OCI-LY3 (cell line): ENCODE measurements around the gene ELK3.
"Not testable (repeated sequence)": the region's sequence is repeated elsewhere in the genome, so short reads cannot be mapped to it uniquely, and the experiment has no call there.

Experiments used
- H2AFZ ChIP-seq: fragments of 200-600, 300-600 bp; shearing (Covaris generic); 2 replicates; pipeline ENCODE4 v1.6.0; 2014; ENCODE audit warnings: antibody characterized with exemption, low read depth, low read length
- H3K27ac ChIP-seq: fragments of 200-600, 300-600 bp; sonication (generic); 2 replicates; pipeline ENCODE4 v1.5.1; 2014; ENCODE audit warnings: mild to moderate bottlenecking, low read length, moderate library complexity, mixed read lengths
- H3K27me3 ChIP-seq: fragments of 200-600, 300-600 bp; sonication (generic); 2 replicates; pipeline ENCODE4 v1.6.1; 2014; ENCODE audit warnings: low read depth, low read length, mixed read lengths
- H3K36me3 ChIP-seq: fragments of 200-600, 300-600 bp; sonication (generic); replicated peaks from 2 replicates; pipeline ENCODE3; 2014; ENCODE audit warnings: low read depth, low read length, mixed read lengths
- H3K4me1 ChIP-seq: fragments of 300-600, 200-600 bp; sonication (generic); 2 replicates; pipeline ENCODE4 v1.6.1; 2014; ENCODE audit warnings: low read length, mixed read lengths
- H3K4me2 ChIP-seq: fragments of 200-600, 300-600 bp; sonication (generic); 2 replicates; pipeline ENCODE4 v1.6.1; 2014; ENCODE audit warnings: low read length, mixed read lengths
- H3K4me3 ChIP-seq: fragments of 300-600, 200-600 bp; sonication (generic); 2 replicates; pipeline ENCODE4 v1.5.1; 2014; ENCODE audit warnings: antibody characterized with exemption, mild to moderate bottlenecking, low read length, moderate library complexity
- H3K79me2 ChIP-seq: fragments of 300-600, 200-600 bp; shearing (Covaris generic); 2 replicates; pipeline ENCODE4 v1.6.1; 2014; ENCODE audit warnings: mild to moderate bottlenecking, low read length, mixed read lengths
- H3K9ac ChIP-seq: fragments of 300-600, 200-600 bp; shearing (Covaris generic); 2 replicates; pipeline ENCODE4 v1.6.0; 2014; ENCODE audit warnings: mild to moderate bottlenecking, low read length, moderate library complexity
- H3K9me3 ChIP-seq: fragments of 200-600, 300-600 bp; shearing (Covaris generic); 2 replicates; pipeline ENCODE4 v1.6.1; 2014; ENCODE audit warnings: low read length, mixed read lengths; ENCODE audit not compliant: insufficient read depth
- H4K20me1 ChIP-seq: fragments of 200-600, 300-600 bp; sonication (generic); 2 replicates; pipeline ENCODE4 v1.6.1; 2016; ENCODE audit warnings: low read length, mixed read lengths; ENCODE audit not compliant: insufficient read depth
- EZH2phosphoT487 ChIP-seq: fragments of 200-600 bp; shearing (Covaris generic); IDR thresholded peaks from 2 replicates; pipeline ENCODE4 v1.6.1; 2018; ENCODE audit warnings: antibody characterized with exemption, mixed run types, low read depth
- TF ChIP-seq, protein P1 (sequence below): fragments of 200-600, 300-600 bp; sonication (generic); IDR thresholded peaks from 2 replicates; pipeline ENCODE4 v1.5.1; 2014; ENCODE audit warnings: antibody characterized with exemption, low read length, low read depth

Gene ELK3

DNA sequence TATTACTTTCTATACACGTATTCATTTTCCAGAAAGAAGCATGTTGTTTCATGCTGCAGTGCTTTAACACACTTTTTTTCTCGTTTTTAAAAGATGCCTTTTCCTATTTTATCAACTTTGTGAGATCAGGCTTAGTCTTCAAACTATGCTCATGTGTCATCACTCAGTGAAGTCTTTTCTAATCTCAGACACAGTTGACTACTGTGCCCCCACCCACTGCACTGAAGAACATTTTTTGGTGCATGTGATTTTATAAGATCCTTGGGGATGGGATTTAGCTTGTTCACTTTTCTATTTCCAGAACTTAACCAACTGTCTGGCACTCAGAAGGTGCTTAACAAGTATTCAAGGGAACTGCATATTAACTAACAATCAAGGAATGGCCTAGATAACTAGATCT, 120.5 kb downstream of the ELK3 start:
- Histone ChIP-seq H3K4me3 (no peak overlapping the region), H3K4me2 (no peak overlapping the region), H3K79me2 (peaks cover 10% of the 10 kb centered on the region), H3K9me3 (no peaks in the 10 kb centered on the region), H3K27ac (no peak overlapping the region), H4K20me1 (no peaks in the 10 kb centered on the region), H2AFZ (no peak overlapping the region), H3K4me1 (peaks cover 9% of the 10 kb centered on the region; the same call in 1 of the 2 replicates), H3K36me3 (peaks cover 5% of the 10 kb centered on the region), H3K27me3 (no peaks in the 10 kb centered on the region), H3K9ac (no peak overlapping the region)
- no peak for TF ChIP-seq EZH2phosphoT487
- TF ChIP-seq, protein P1, sequence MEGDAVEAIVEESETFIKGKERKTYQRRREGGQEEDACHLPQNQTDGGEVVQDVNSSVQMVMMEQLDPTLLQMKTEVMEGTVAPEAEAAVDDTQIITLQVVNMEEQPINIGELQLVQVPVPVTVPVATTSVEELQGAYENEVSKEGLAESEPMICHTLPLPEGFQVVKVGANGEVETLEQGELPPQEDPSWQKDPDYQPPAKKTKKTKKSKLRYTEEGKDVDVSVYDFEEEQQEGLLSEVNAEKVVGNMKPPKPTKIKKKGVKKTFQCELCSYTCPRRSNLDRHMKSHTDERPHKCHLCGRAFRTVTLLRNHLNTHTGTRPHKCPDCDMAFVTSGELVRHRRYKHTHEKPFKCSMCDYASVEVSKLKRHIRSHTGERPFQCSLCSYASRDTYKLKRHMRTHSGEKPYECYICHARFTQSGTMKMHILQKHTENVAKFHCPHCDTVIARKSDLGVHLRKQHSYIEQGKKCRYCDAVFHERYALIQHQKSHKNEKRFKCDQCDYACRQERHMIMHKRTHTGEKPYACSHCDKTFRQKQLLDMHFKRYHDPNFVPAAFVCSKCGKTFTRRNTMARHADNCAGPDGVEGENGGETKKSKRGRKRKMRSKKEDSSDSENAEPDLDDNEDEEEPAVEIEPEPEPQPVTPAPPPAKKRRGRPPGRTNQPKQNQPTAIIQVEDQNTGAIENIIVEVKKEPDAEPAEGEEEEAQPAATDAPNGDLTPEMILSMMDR: no peak

DNA sequence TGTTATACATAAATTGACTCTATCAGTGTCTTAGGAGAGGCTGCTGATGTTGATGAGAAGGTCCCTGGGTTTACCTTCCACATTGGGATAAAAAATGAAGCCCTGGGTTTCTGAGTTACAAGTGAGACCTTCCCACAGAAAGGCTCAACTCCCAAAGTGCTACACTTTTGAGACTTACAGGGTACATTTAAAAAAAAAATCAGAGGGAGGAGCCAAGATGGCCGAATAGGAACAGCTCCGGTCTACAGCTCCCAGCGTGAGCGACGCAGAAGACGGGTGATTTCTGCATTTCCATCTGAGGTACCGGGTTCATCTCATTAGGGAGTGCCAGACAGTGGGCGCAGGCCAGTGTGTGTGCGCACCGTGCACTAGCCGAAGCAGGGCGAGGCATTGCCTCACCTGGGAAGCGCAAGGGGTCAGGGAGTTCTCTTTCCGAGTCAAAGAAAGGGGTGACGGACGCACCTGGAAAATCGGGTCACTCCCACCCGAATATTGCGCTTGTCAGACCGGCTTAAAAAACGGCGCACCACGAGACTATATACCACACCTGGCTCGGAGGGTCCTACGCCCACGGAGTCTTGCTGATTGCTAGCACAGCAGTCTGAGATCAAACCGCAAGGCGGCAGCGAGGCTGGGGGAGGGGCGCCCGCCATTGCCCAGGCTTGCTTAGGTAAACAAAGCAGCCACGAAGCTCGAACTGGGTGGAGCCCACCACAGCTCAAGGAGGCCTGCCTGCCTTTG, 121.7 kb downstream of the ELK3 start:
- Histone ChIP-seq H3K4me2 (peak overlapping the region; percentile 75), H3K4me3 (peak overlapping the region; percentile 76), H2AFZ (peak overlapping the region; percentile 74; the same call in 1 of the 2 replicates), H3K27ac (peak overlapping the region; percentile 22), H3K9ac (peak overlapping the region; percentile 61)
- not testable (repeated sequence) for H3K4me1 ChIP-seq, H4K20me1 ChIP-seq, H3K27me3 ChIP-seq, H3K9me3 ChIP-seq, H3K79me2 ChIP-seq, H3K36me3 ChIP-seq

DNA sequence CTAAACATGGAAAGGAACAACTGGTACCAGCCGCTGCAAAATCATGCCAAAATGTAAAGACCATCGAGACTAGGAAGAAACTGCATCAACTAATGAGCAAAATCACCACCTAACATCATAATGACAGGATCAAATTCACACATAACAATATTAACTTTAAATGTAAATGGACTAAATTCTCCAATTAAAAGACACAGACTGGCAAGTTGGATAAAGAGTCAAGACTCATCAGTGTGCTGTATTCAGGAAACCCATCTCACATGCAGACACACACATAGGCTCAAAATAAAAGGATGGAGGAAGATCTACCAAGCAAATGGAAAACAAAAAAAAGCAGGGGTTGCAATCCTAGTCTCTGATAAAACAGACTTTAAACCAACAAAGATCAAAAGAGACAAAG, 123.6 kb downstream of the ELK3 start:
- not testable (repeated sequence) for H3K4me3 ChIP-seq, H3K79me2 ChIP-seq, H3K27me3 ChIP-seq, H3K9me3 ChIP-seq, H4K20me1 ChIP-seq, H2AFZ ChIP-seq, H3K9ac ChIP-seq, H3K4me1 ChIP-seq, H3K27ac ChIP-seq, H3K36me3 ChIP-seq, H3K4me2 ChIP-seq
